HCT116 (cell line): ENCODE results near the gene MVB12A. TPM values are rescaled to one million over a fixed set of nuclear protein-coding genes. Genes with fewer than 3 reads are reported as not detected.

Experiments used
- ATAC-seq: fragments of 200-7000 bp; cut with Tn5 transposase; 2 replicates; pipeline ENCODE4 v1.9.1; 2020; ENCODE audit warnings: mild to moderate bottlenecking, moderate library complexity
- BruUV-seq: library from RNA; stranded (reverse); fragments of 400-500 nt; replicated peaks from 2 replicates; lab custom pipeline; 2021; lab: Mats Ljungman, UMichigan
- CTCF ChIA-PET: fragments of 300-600 bp; sonication (Branson Sonifier 250); formaldehyde crosslinking; loops from one replicate; lab custom pipeline; 2021; ENCODE audit warnings: antibody characterized with exemption; lab: Charles Lee
- POLR2A ChIA-PET: fragments of 300-600, 350-600 bp; sonication (Branson Sonifier 250); formaldehyde crosslinking; loops from one replicate; lab custom pipeline; 2021; ENCODE audit warnings: antibody characterized with exemption; lab: Charles Lee
- RAD21 ChIA-PET, 2 experiments: fragments of 300-600 bp; sonication (Branson Sonifier 250); formaldehyde crosslinking; loops; one replicate each; lab custom pipeline; 2023; ENCODE audit warnings: low total read pairs in 2 of 2; ENCODE audit not compliant: uncharacterized antibody in 2 of 2, unreplicated experiment in 2 of 2, low non-redundant PET in 1 of 2; lab: Charles Lee
- DNase-seq: peaks from one replicate; pipeline ENCODE4 v3.0.0-alpha.2; 2010; ENCODE audit warnings: low read depth, low spot score
- H2AFZ ChIP-seq: fragments of 200-600 bp; shearing (Covaris generic), sonication (generic); 2 replicates; pipeline ENCODE4 v1.6.1; 2017; ENCODE audit warnings: low read depth, mixed run types, mixed read lengths, antibody characterized with exemption, low read length; ENCODE audit not compliant: poor library complexity, severe bottlenecking
- H3K27ac ChIP-seq: 2 replicates; pipeline ENCODE4 v1.5.1; 2012; ENCODE audit warnings: low read depth, low read length
- H3K27me3 ChIP-seq: fragments of 200-600 bp; sonication (generic); 2 replicates; pipeline ENCODE4 v1.6.1; 2016; ENCODE audit warnings: mixed run types, low read length, mixed read lengths; ENCODE audit not compliant: insufficient read depth
- H3K36me3 ChIP-seq, 2 experiments: fragments of 200-500 bp in 1 of 2; fragments of 200-600 bp in 1 of 2; sonication (Bioruptor generic) in 1 of 2; sonication (generic) in 1 of 2; 2 replicates each; pipeline versions ENCODE4 v1.5.1 to v1.6.1; 2014 to 2016; ENCODE audit warnings: low read length in 2 of 2, inconsistent platforms in 1 of 2, mixed read lengths in 1 of 2, mixed run types in 1 of 2; ENCODE audit not compliant: insufficient read depth in 2 of 2, control insufficient read depth in 1 of 2
- H3K4me1 ChIP-seq, 2 experiments: fragments of 200-600 bp in 1 of 2; sonication (generic) in 1 of 2; 2 replicates each; pipeline versions ENCODE4 v1.5.1 to v1.6.1; 2012 to 2017; ENCODE audit warnings: low read length in 2 of 2, inconsistent platforms in 1 of 2, mild to moderate bottlenecking in 1 of 2, mixed read lengths in 1 of 2, mixed run types in 1 of 2, moderate library complexity in 1 of 2; ENCODE audit not compliant: insufficient read depth in 2 of 2, control insufficient read depth in 1 of 2
- H3K4me2 ChIP-seq: fragments of 200-600 bp; sonication (generic); 2 replicates; pipeline ENCODE4 v1.6.1; 2017; ENCODE audit warnings: mixed run types, low read length, mixed read lengths
- H3K4me3 ChIP-seq, 2 experiments: fragments of 200-600 bp in 1 of 2; sonication (generic) in 1 of 2; replicated peaks in 1 of 2; 2 replicates each; pipeline ENCODE4 v1.5.1; 2011 to 2016; ENCODE audit warnings: low read length in 2 of 2, control low read depth in 1 of 2, low read depth in 1 of 2, mild to moderate bottlenecking in 1 of 2, mixed read lengths in 1 of 2, mixed run types in 1 of 2
- H3K79me2 ChIP-seq: fragments of 200-600 bp; sonication (generic); 2 replicates; pipeline ENCODE4 v1.6.1; 2017; ENCODE audit warnings: mild to moderate bottlenecking, mixed run types, low read length, moderate library complexity, mixed read lengths; ENCODE audit not compliant: insufficient read depth
- H3K9ac ChIP-seq: fragments of 200-600 bp; sonication (generic); 2 replicates; pipeline ENCODE4 v1.6.1; 2016; ENCODE audit warnings: low read length, mixed read lengths
- H3K9me2 ChIP-seq: fragments of 200-600 bp; sonication (generic), shearing (Covaris generic); 2 replicates; pipeline ENCODE4 v1.6.1; 2017; ENCODE audit warnings: mixed run types, mild to moderate bottlenecking, moderate library complexity; ENCODE audit not compliant: insufficient read depth
- H3K9me3 ChIP-seq, 2 experiments: fragments of 200-500 bp in 1 of 2; fragments of 200-600 bp in 1 of 2; sonication (Bioruptor generic) in 1 of 2; sonication (generic) in 1 of 2; 2 replicates each; pipeline ENCODE4 v1.6.1; 2014 to 2017; ENCODE audit warnings: low read length in 2 of 2, mixed read lengths in 2 of 2, inconsistent platforms in 1 of 2, low read depth in 1 of 2, mild to moderate bottlenecking in 1 of 2, mixed run types in 1 of 2, moderate library complexity in 1 of 2; ENCODE audit not compliant: control insufficient read depth in 1 of 2, insufficient read depth in 1 of 2
- H4K20me1 ChIP-seq: fragments of 200-600 bp; sonication (generic), shearing (Covaris generic); 2 replicates; pipeline ENCODE4 v1.6.1; 2017; ENCODE audit warnings: mixed run types, mild to moderate bottlenecking, moderate library complexity; ENCODE audit not compliant: insufficient read depth
- CTCF ChIP-seq, 3 experiments: fragments of 200-600 bp in 1 of 3; sonication (generic) in 1 of 3; IDR thresholded peaks in 2 of 3; conservative IDR thresholded peaks in 1 of 3; 2 replicates each; pipeline ENCODE4 v1.5.1; 2012 to 2017; ENCODE audit warnings: low read depth in 2 of 3, low read length in 2 of 3, antibody characterized with exemption in 1 of 3, borderline replicate concordance in 1 of 3, control low read depth in 1 of 3, mild to moderate bottlenecking in 1 of 3, mixed read lengths in 1 of 3, mixed run types in 1 of 3, moderate library complexity in 1 of 3; ENCODE audit not compliant: insufficient read depth in 1 of 3
- EGR1 ChIP-seq: IDR thresholded peaks from 2 replicates; pipeline ENCODE4 v1.6.1; 2012; ENCODE audit warnings: low read depth
- MAX ChIP-seq: IDR thresholded peaks from 2 replicates; pipeline ENCODE4 v1.6.1; 2012
- POLR2A ChIP-seq: IDR thresholded peaks from 2 replicates; pipeline ENCODE4 v1.7.0; 2011; ENCODE audit warnings: borderline replicate concordance; ENCODE audit not compliant: insufficient read depth, insufficient read length; ENCODE audit errors: extremely low read depth
- RAD21 ChIP-seq: IDR thresholded peaks from 2 replicates; pipeline ENCODE4 v1.6.1; 2012; ENCODE audit warnings: low read depth, mild to moderate bottlenecking
- YY1 ChIP-seq: IDR thresholded peaks from 2 replicates; pipeline ENCODE4 v1.6.1; 2011; ENCODE audit warnings: low read length, low read depth, moderate library complexity, mild to moderate bottlenecking; ENCODE audit not compliant: insufficient replicate concordance; ENCODE audit errors: extremely low read depth
- ZFX ChIP-seq: fragments of 450-650 bp; IDR thresholded peaks from 2 replicates; pipeline ENCODE4 v1.6.1; 2017
- intact Hi-C: fragments of 100-400 bp; cut with micrococcal nuclease; formaldehyde crosslinking; loops from 2 replicates; pipeline ENCODE4 v1.10.0; 2022
- total RNA-seq: library from RNA; stranded (reverse); gene quantifications from one replicate; pipeline ENCODE4 v1.2.1, GENCODE V29; 2021; ENCODE audit not compliant: unreplicated experiment

The MVB12A gene
- total RNA-seq, 1 experiment from 2014 or later = 91.7 TPM

DNA sequence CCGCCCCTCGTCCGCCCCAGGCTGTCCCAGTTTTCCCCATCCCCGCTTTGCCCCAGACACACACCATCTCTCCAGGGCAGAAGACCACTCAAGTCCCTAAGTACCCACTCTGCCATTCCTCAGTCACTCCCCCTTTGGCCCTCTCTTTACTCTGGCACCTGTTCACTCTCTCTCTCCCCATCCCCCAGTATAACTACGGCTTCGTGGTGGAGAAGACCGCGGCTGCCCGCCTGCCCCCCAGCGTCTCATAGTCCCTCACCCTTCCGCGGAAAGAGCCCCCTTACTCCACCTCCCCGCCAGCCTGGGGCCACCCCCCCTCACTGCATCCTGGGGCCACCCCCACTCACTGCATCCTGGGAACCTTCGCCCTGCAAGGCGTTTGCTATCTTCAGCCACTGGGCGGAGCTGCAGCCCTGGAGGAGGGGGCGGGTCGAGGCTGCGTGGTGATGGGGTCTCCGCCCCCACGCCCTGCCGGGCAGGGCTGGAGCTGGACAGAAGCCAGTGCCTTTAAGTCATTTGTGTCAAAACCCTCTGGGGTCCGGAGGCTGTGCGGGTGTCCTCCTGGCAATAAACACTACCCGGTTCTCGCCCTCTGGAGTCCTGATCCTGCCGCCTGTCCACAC is 5.0 kb downstream of the MVB12A start:
- H3K79me2 ChIP-seq = peaks cover 10% of the 10 kb centered on the region; the same call in 1 of the 2 replicates
- peak overlapping the region; percentile 18; the same call in 1 of the 2 replicates for H3K27ac ChIP-seq
- H2AFZ ChIP-seq = no peak overlapping the region
- BruUV-seq = no TSS peak
- intact Hi-C loops = no loop called here
- no peaks in the 10 kb centered on the region for H3K9me2 ChIP-seq
- DNase-seq = no peak
- H3K36me3 ChIP-seq = no peaks in the 10 kb centered on the region
- ChIA-PET CTCF (interaction anchor here (0.6 to 1.6 kb wide), 3 partner anchors 17 to 747 kb away, joined by 3 to 4 read pairs (median 3); no protein-coding TSS in a partner anchor), POLR2A (no interaction called here), RAD21 (no interaction called here)
- H3K27me3 ChIP-seq = no peaks in the 10 kb centered on the region
- peak; percentile 81 for TF ChIP-seq EGR1
- TF ChIP-seq POLR2A = no peak
- peak; percentile 57 to 73 (median 72); a peak in 5 of 6 replicates for TF ChIP-seq CTCF (IDR thresholded peaks at IDR 0.05 in 2 of 3, conservative IDR thresholded peaks at IDR 0.05 in 1 of 3; ENCODE audit: borderline replicate concordance in 1 of 3, insufficient read depth in 1 of 3, low read depth in 2 of 3, low read length in 2 of 3)
- no peak for TF ChIP-seq MAX
- no peak for TF ChIP-seq ZFX
- TF ChIP-seq YY1 = no peak
- peak; percentile 73 for TF ChIP-seq RAD21
- H4K20me1 ChIP-seq = no peaks in the 10 kb centered on the region
- H3K4me3 ChIP-seq = no peak overlapping the region
- no peaks in the 10 kb centered on the region for H3K9me3 ChIP-seq
- H3K4me2 ChIP-seq = peak overlapping the region; percentile 7; the same call in 1 of the 2 replicates
- peaks cover 15 to 38% of the 10 kb centered on the region in 2 experiments for H3K4me1 ChIP-seq
- ATAC-seq = peak; percentile 77
- H3K9ac ChIP-seq = no peak overlapping the region
